ENCODE data around the gene LSS.

Gene LSS

DNA sequence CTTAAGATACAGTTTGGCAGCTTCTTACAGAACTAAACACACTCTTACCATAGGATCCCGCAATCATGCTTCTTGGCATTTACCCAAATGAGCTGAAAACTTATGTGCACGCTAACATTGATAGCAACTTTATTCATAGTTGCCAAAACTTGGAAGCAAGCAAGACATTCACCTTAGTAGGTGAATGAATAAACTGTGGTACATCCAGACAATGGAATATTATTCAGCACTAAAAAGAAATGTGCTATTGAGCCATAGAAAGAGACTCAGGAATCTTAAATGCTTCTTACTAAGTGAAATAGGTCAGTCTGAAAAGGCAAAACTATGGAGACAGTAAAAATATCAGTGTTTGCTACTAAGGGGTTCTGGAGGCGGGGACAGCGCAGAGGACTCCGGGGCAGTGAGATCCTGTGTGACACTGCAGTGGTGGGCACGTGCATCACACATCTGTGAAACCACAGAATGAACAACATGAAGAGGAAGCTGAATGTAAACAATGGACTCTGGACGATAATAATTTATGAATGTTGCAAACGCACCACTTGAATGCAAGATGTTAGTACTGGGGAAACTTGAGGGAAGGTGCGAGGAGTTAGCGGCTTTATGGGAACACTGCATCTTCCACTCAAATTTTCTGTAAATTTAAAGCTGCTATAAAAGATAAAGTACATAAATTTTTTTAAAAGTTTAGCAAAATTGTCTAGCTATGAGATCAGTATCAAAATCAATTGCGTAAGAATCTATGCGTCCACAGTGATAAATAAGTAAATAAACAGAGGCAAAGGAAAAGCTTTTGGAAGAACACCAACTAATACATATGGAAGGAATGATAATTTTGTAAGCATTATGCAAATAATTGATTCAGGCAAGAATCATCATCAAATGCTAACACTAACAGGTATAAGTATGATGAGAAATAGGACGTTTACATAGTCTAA is 28.9 kb downstream of the LSS start:
- Histone ChIP-seq H3K36me3 (ENCODE audit: control insufficient read depth in 1 of 2, insufficient read depth in 2 of 2, low read length in 2 of 2) (peaks cover 10 to 48% of the 10 kb centered on the region in 2 donors), H3K27me3 (ENCODE audit: low read depth, low read length) (no peaks in the 10 kb centered on the region), H3K27ac (ENCODE audit: low read length) (no peak overlapping the region), H3K4me3 (ENCODE audit: low read depth in 1 of 2, low read length in 2 of 2) (no peak overlapping the region), H3K9me3 (ENCODE audit: control insufficient read depth in 1 of 2, low read length in 2 of 2) (no peaks in the 10 kb centered on the region), H3K4me1 (ENCODE audit: control insufficient read depth in 1 of 2, insufficient read depth in 2 of 2, low read length in 2 of 2) (no peaks in the 10 kb centered on the region)

DNA sequence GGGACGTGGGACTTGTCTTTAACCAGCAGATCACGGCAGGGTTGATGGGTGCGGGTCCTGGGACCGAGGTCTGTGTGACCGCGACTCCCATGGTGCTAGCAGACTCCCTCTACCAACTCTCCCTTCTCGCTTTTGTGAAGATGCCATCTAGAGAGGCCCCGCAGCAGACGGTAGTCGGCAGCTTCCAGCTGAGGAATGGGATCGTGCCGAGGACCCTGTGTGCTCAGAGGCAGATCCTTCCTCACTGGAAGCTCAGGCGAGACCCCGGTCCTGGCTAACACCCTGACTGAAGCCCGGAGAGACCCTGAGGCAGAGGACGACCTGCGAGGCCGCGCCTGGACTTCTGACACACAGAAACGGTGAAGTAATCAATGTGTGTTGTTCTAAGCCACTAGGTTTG is 31.8 kb downstream of the LSS start:
- Histone ChIP-seq H3K27me3 (ENCODE audit: low read depth, low read length) (no peaks in the 10 kb centered on the region), H3K27ac (ENCODE audit: low read length) (no peak overlapping the region), H3K4me3 (ENCODE audit: low read depth in 1 of 2, low read length in 2 of 2) (no peak overlapping the region), H3K36me3 (ENCODE audit: control insufficient read depth in 1 of 2, insufficient read depth in 2 of 2, low read length in 2 of 2) (peaks cover 21 to 60% of the 10 kb centered on the region in 2 donors), H3K4me1 (ENCODE audit: control insufficient read depth in 1 of 2, insufficient read depth in 2 of 2, low read length in 2 of 2) (no peaks in the 10 kb centered on the region), H3K9me3 (ENCODE audit: control insufficient read depth in 1 of 2, low read length in 2 of 2) (no peaks in the 10 kb centered on the region)

DNA sequence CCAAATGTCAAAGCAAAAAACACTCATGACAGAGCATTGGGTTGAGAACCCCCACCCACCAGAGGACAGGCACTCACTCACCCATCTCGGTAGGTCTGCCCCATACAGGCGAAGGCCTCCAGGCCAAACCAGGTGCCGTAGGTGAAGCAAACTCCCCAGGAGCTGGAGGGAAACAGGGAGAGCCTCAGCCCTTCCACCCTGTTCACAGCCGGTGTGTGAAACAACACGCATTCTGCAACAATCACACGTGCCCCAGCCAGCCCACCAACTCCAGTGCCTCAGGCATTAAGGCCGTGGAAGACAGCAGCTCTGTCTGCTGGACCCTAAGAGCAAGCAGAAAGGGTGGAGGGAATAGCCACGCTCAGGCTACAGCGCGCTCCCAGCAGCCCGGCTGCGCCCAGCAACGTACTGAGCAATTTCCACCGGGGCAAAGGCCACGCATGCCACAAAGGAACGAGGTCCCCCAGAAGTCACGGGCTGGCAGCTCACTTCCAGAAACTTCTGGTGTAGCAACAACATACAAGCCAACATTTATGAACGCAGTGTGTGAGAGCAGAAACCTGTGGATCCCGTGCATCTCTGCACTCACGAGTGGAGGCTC is 32.9 kb downstream of the LSS start:
- no peak overlapping the region for H3K4me3 ChIP-seq (ENCODE audit: low read depth in 1 of 2, low read length in 2 of 2)
- no peak overlapping the region for H3K27ac ChIP-seq (ENCODE audit: low read length)
- peaks cover 21 to 70% of the 10 kb centered on the region in 2 donors for H3K36me3 ChIP-seq (ENCODE audit: control insufficient read depth in 1 of 2, insufficient read depth in 2 of 2, low read length in 2 of 2)
- H3K9me3 ChIP-seq (ENCODE audit: control insufficient read depth in 1 of 2, low read length in 2 of 2), result no peaks in the 10 kb centered on the region
- H3K27me3 ChIP-seq (ENCODE audit: low read depth, low read length), result no peaks in the 10 kb centered on the region
- H3K4me1 ChIP-seq (ENCODE audit: control insufficient read depth in 1 of 2, insufficient read depth in 2 of 2, low read length in 2 of 2), result no peaks in the 10 kb centered on the region

DNA sequence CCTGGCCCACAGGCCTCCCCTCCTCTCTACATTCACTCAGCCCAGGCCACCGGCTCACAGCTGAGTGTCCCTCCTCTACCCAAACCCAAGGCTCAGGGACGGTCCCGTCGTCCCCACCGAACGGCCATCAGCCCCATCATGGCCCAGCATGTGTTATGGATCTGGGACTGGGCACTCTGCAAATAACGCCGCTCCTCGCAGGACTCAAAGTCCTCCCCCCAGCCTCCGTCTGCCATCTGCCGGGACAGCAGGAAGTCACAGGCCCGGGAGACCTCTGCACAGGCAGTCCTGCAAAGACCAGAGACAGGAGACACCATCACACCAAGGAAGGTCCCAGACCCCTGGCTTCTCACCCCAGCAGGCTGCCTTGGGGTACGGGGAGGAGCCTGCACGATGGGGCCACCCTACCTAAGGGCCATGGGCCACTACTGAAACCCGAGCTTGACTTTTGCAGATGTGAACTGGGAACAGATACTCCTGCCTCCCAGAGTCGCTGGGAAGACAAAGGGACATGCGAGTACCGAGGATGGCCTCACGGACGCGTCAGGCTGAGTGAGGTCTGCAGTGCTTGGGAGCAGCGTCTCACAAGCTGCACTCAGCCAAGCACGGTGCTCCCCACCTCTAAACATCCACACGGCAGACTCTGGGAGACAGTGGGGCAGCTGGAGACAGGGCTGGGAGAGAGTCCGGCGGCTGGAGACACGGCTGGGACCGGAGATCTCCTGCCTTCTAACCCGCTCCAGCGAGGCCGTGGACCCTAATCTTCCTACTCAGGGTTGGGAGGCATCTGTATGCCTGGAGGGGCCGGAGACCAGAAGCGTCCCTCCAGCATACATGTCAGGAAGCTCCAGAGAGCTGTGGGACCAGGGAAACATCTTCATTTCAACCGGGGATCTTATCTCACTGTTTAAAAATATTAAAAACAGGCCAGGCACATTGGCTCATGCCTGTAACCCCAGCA is 33.9 kb downstream of the LSS start:
- no peaks in the 10 kb centered on the region for H3K27me3 ChIP-seq (ENCODE audit: low read depth, low read length)
- no peaks in the 10 kb centered on the region for H3K9me3 ChIP-seq (ENCODE audit: control insufficient read depth in 1 of 2, low read length in 2 of 2)
- no peak overlapping the region for H3K27ac ChIP-seq (ENCODE audit: low read length)
- H3K4me3 ChIP-seq (ENCODE audit: low read depth in 1 of 2, low read length in 2 of 2), result no peak overlapping the region
- no peaks in the 10 kb centered on the region for H3K4me1 ChIP-seq (ENCODE audit: control insufficient read depth in 1 of 2, insufficient read depth in 2 of 2, low read length in 2 of 2)
- peaks cover 17 to 64% of the 10 kb centered on the region in 2 donors for H3K36me3 ChIP-seq (ENCODE audit: control insufficient read depth in 1 of 2, insufficient read depth in 2 of 2, low read length in 2 of 2)

DNA sequence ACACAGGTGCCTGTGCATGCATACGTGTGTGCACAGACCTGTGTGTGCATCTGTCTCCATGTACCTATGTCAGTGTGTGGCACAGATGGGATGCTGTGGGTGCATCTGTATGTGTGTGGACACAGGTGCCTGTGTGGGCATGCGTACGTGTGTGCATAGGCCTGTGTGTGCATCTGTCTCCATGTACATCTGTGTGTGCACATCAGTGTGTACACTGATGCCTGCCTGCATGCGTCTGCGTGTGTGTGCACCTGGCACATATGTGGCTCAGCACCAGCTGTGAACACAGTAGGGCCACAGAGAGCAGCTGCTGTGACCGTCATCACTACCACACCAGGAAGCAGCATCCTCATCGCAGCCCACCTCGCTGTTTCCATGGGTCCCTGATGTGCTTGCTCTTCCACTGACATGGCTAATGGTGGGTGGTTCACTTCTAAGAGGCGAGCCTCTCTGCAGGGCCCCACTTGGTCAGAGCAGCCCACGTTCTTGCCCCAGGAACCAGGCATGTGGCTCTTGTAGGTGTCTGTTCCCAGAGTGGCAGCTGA is 34.7 kb downstream of the LSS start:
- peaks cover 16 to 57% of the 10 kb centered on the region in 2 donors for H3K36me3 ChIP-seq (ENCODE audit: control insufficient read depth in 1 of 2, insufficient read depth in 2 of 2, low read length in 2 of 2)
- no peaks in the 10 kb centered on the region for H3K9me3 ChIP-seq (ENCODE audit: control insufficient read depth in 1 of 2, low read length in 2 of 2)
- no peaks in the 10 kb centered on the region for H3K4me1 ChIP-seq (ENCODE audit: control insufficient read depth in 1 of 2, insufficient read depth in 2 of 2, low read length in 2 of 2)
- no peaks in the 10 kb centered on the region for H3K27me3 ChIP-seq (ENCODE audit: low read depth, low read length)
- H3K4me3 ChIP-seq (ENCODE audit: low read depth in 1 of 2, low read length in 2 of 2), result no peak overlapping the region
- H3K27ac ChIP-seq (ENCODE audit: low read length), result no peak overlapping the region

DNA sequence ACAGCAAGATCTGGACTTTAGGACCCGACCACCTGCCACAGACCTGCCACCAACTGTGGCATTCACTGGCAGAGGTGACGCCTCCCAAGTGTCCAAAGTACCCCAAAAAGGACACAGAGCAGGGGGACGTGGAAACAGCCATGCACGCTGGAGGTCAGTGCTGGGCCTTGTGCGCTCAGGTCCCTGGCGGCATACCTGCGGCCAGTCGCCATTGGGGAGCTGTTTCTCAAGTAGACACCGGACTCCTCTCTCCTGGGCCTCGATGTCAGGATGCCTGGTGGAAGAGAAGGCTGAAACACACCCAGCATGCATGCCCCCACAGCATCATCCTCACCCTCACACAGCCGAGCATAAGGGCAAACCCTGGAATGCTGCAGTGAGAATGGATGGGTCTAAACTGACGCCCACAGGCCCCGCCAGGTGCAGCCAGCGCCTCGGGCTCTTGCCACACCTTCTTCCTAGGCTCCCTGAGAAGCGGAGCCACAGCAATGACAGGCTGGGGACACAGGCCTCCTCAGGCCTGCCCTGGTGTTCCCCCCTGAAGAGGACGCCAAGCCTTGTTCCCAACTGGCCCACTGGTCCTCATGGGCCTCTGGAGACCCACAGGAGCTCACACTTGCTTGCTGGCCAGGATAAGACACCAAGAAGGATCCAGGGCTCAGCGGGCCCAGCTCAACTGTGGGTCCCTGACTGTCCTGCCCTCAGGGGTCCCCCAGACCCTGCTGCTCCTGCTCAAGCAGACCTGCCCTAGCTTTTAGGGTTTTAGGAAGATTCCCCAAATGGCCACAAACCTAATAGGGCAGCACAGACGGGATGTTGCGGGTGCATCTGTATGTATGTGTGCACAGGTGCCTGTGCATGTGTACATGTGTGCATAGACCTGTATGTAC is 36.6 kb downstream of the LSS start:
- Histone ChIP-seq H3K27ac (ENCODE audit: low read length) (no peak overlapping the region), H3K27me3 (ENCODE audit: low read depth, low read length) (no peaks in the 10 kb centered on the region), H3K4me1 (ENCODE audit: control insufficient read depth in 1 of 2, insufficient read depth in 2 of 2, low read length in 2 of 2) (no peaks in the 10 kb centered on the region), H3K4me3 (ENCODE audit: low read depth in 1 of 2, low read length in 2 of 2) (no peak overlapping the region), H3K9me3 (ENCODE audit: control insufficient read depth in 1 of 2, low read length in 2 of 2) (no peaks in the 10 kb centered on the region), H3K36me3 (ENCODE audit: control insufficient read depth in 1 of 2, insufficient read depth in 2 of 2, low read length in 2 of 2) (peaks cover 16 to 57% of the 10 kb centered on the region in 2 donors)

DNA sequence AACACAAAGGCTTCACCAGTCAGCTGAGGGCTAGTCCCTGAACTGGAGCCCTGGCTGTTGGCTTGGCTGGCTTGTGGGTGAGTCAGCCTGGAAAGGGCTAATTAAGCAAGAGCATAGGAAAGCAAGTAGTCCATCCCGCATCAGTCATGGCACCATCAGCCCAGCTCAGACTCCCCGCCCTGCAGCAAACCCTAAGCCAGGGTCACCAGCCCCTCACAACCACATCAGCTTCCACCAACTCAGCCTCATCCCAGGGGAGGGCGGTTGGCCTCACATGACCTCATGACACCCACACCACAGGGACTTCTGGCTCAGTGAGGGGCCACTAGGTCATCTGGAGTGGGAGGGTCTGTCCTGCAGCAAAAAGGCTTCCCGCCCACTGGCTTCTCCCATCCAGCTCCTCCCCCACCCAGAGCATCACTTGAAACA is 37.3 kb downstream of the LSS start:
- peaks cover 11 to 52% of the 10 kb centered on the region in 2 donors for H3K36me3 ChIP-seq (ENCODE audit: control insufficient read depth in 1 of 2, insufficient read depth in 2 of 2, low read length in 2 of 2)
- H3K27me3 ChIP-seq (ENCODE audit: low read depth, low read length), result no peaks in the 10 kb centered on the region
- no peaks in the 10 kb centered on the region for H3K4me1 ChIP-seq (ENCODE audit: control insufficient read depth in 1 of 2, insufficient read depth in 2 of 2, low read length in 2 of 2)
- H3K27ac ChIP-seq (ENCODE audit: low read length), result no peak overlapping the region
- no peaks in the 10 kb centered on the region for H3K9me3 ChIP-seq (ENCODE audit: control insufficient read depth in 1 of 2, low read length in 2 of 2)
- no peak overlapping the region for H3K4me3 ChIP-seq (ENCODE audit: low read depth in 1 of 2, low read length in 2 of 2)

DNA sequence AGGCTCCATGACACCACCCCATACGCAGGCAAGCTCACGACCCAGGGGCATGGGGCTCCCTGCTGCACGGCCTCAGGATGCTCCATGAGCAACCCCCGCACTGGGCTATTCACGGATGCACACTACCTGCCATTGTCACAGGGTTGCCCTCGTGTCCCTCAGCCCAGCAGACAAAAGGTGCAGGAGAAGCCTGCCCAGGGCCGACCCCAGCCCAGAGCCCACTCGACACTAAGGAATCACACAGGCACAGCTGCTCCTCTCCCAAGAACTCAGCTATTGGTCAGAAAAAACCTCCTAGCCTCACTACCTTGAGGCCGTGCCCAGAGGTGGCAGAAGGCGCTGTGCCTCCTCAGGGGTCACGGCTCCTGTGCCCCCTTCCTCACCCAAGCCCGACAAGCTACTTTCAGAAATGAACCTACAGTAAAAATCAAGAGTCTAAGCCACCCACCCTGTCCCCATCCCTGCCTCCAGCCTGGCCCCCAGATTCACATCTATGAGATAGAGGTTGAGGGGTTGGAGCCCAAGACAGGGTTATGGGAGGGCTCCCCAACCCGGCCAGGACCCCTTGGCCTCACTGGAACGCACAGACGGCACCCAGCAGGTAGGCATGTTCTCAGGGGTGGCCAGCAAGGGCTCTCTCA is 38.0 kb downstream of the LSS start:
- Histone ChIP-seq H3K27me3 (ENCODE audit: low read depth, low read length) (no peaks in the 10 kb centered on the region), H3K4me3 (ENCODE audit: low read depth in 1 of 2, low read length in 2 of 2) (no peak overlapping the region), H3K4me1 (ENCODE audit: control insufficient read depth in 1 of 2, insufficient read depth in 2 of 2, low read length in 2 of 2) (no peaks in the 10 kb centered on the region), H3K36me3 (ENCODE audit: control insufficient read depth in 1 of 2, insufficient read depth in 2 of 2, low read length in 2 of 2) (peaks cover 11 to 45% of the 10 kb centered on the region in 2 donors), H3K9me3 (ENCODE audit: control insufficient read depth in 1 of 2, low read length in 2 of 2) (no peaks in the 10 kb centered on the region), H3K27ac (ENCODE audit: low read length) (no peak overlapping the region)

DNA sequence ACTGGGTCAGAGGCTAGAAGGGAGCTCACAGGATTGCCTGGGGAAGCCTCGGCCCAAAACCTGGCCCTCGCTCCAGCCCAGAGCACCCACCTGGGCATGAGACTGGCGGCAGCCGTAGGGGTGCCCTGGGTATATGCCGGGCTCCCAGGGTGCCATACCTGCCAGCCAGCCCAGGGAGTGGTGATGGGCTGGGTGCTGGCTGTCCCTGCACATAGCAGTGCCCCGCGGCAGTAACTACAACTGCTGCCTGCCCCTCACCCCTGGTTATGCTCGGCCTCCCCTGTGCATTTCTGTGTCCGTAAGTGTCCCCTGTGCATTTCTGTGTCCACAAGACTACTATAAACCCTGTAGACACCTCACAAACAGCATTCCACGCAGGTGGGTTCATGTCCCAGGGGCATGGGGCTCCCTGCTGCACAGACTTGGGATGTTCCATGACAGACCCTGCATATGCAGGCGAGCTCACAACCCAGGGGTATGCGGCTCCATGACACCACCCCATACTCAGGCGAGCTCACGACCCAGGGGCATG is 38.5 kb downstream of the LSS start:
- H3K9me3 ChIP-seq (ENCODE audit: control insufficient read depth in 1 of 2, low read length in 2 of 2), result no peaks in the 10 kb centered on the region
- no peak overlapping the region for H3K27ac ChIP-seq (ENCODE audit: low read length)
- H3K4me3 ChIP-seq (ENCODE audit: low read depth in 1 of 2, low read length in 2 of 2), result no peak overlapping the region
- H3K4me1 ChIP-seq (ENCODE audit: control insufficient read depth in 1 of 2, insufficient read depth in 2 of 2, low read length in 2 of 2), result no peaks in the 10 kb centered on the region
- peaks cover 11 to 40% of the 10 kb centered on the region in 2 donors for H3K36me3 ChIP-seq (ENCODE audit: control insufficient read depth in 1 of 2, insufficient read depth in 2 of 2, low read length in 2 of 2)
- no peaks in the 10 kb centered on the region for H3K27me3 ChIP-seq (ENCODE audit: low read depth, low read length)
